ENCODE results near the gene PRKCD. TPM values are rescaled to one million over a fixed set of nuclear protein-coding genes. Genes with fewer than 3 reads are reported as not detected.

Gene PRKCD
- total RNA-seq, 1 donor from 2014 or later, result 1.9 TPM

- DNase-seq (ENCODE audit: low read depth in 2 of 2), result no peak
These were observed 5.2 kb upstream of the PRKCD start for GRCh38 chr3:53155760-53156159.

GRCh38 chr3:53156368-53156834 is 4.6 kb upstream of the PRKCD start:
- peak in 1 of 2 donors; percentile 35 for DNase-seq (ENCODE audit: low read depth in 2 of 2)

GRCh38 chr3:53157974-53158580 is 2.9 kb upstream of the PRKCD start:
- no peak for DNase-seq (ENCODE audit: low read depth in 2 of 2)

GRCh38 chr3:53158765-53159155 is 2.2 kb upstream of the PRKCD start:
- DNase-seq (ENCODE audit: low read depth in 2 of 2), result no peak

- peak in 1 of 2 donors; percentile 58 for DNase-seq (ENCODE audit: low read depth in 2 of 2)
These were observed 1.6 kb upstream of the PRKCD start for GRCh38 chr3:53159156-53160060.

GRCh38 chr3:53160061-53160659 is 849 bp upstream of the PRKCD start:
- no peak for DNase-seq (ENCODE audit: low read depth in 2 of 2)

GRCh38 chr3:53161450-53161819 is 426 bp downstream of the PRKCD start:
- DNase-seq (ENCODE audit: low read depth in 2 of 2), result peak in 1 of 2 donors; percentile 10

GRCh38 chr3:53161820-53162671 is 1.0 kb downstream of the PRKCD start:
- DNase-seq (ENCODE audit: low read depth in 2 of 2), result peak in 1 of 2 donors; percentile 29

GRCh38 chr3:53162672-53163443 is 1.8 kb downstream of the PRKCD start:
- DNase-seq (ENCODE audit: low read depth in 2 of 2), result peak in 1 of 2 donors; percentile 12

- no peak for DNase-seq (ENCODE audit: low read depth in 2 of 2)
These were observed 2.7 kb downstream of the PRKCD start for GRCh38 chr3:53163444-53164387.

- DNase-seq (ENCODE audit: low read depth in 2 of 2), result no peak
These were observed 3.9 kb downstream of the PRKCD start for GRCh38 chr3:53164911-53165310.

GRCh38 chr3:53166206-53166605 is 5.2 kb downstream of the PRKCD start:
- DNase-seq (ENCODE audit: low read depth in 2 of 2), result no peak

- peak in 1 of 2 donors; percentile 64 for DNase-seq (ENCODE audit: low read depth in 2 of 2)
These were observed 5.8 kb downstream of the PRKCD start for GRCh38 chr3:53166781-53167291.

GRCh38 chr3:53167418-53168174 is 6.6 kb downstream of the PRKCD start:
- no peak for DNase-seq (ENCODE audit: low read depth in 2 of 2)

GRCh38 chr3:53168175-53168923 is 7.3 kb downstream of the PRKCD start:
- DNase-seq (ENCODE audit: low read depth in 2 of 2), result no peak

GRCh38 chr3:53169045-53169831 is 8.2 kb downstream of the PRKCD start:
- no peak for DNase-seq (ENCODE audit: low read depth in 2 of 2)

GRCh38 chr3:53169832-53170324 is 8.9 kb downstream of the PRKCD start:
- DNase-seq (ENCODE audit: low read depth in 2 of 2), result no peak
